HepG2 (cell line): Measurements from ENCODE around the gene ATXN1L. TPM values are rescaled to one million over a fixed set of nuclear protein-coding genes. Genes with fewer than 3 reads are reported as not detected.

ENCODE experiments used
- BRD4 ChIP-seq: sonication (generic); formaldehyde crosslinking; IDR thresholded peaks from 2 replicates; pipeline ENCODE4 v1.4.0; 2020; ENCODE audit warnings: missing genetic modification reagents
- CBFB ChIP-seq: sonication (generic); formaldehyde crosslinking; IDR thresholded peaks from 2 replicates; pipeline ENCODE4 v1.4.0; 2020; ENCODE audit warnings: missing genetic modification reagents
- DMAP1 ChIP-seq: IDR thresholded peaks from 2 replicates; pipeline ENCODE4 v1.6.1; 2016
- FOXK2 ChIP-seq: fragments of 450-650 bp; IDR thresholded peaks from 2 replicates; pipeline ENCODE4 v1.6.1; 2016
- KDM5B ChIP-seq: sonication (generic); formaldehyde crosslinking; IDR thresholded peaks from 2 replicates; pipeline ENCODE4 v1.4.0; 2020; ENCODE audit warnings: missing genetic modification reagents, mild to moderate bottlenecking, borderline replicate concordance
- KMT2B ChIP-seq: IDR thresholded peaks from 2 replicates; pipeline ENCODE4 v1.6.1; 2016; ENCODE audit warnings: missing genetic modification reagents, missing compliant biosample characterization
- NPAS2 ChIP-seq: sonication (generic); formaldehyde crosslinking; IDR thresholded peaks from 2 replicates; pipeline ENCODE4 v1.8.0; 2022; ENCODE audit warnings: mild to moderate bottlenecking, missing genetic modification reagents, borderline replicate concordance
- PCBP2 ChIP-seq: fragments of 200-400 bp; formaldehyde crosslinking; optimal IDR thresholded peaks from 2 replicates; pipeline ENCODE3; 2018; ENCODE audit warnings: low read length, low read depth; ENCODE audit not compliant: poor library complexity, severe bottlenecking
- PTBP1 ChIP-seq: fragments of 200-400 bp; formaldehyde crosslinking; IDR thresholded peaks from 2 replicates; pipeline ENCODE4 v1.6.1; 2018; ENCODE audit warnings: low read length, low read depth; ENCODE audit not compliant: poor library complexity, severe bottlenecking
- SIN3B ChIP-seq: fragments of 150-350 bp; IDR thresholded peaks from 2 replicates; pipeline ENCODE4 v1.6.1; 2014; ENCODE audit warnings: low read length
- TEAD3 ChIP-seq: optimal IDR thresholded peaks from 2 replicates; pipeline ENCODE3; 2016; ENCODE audit warnings: borderline replicate concordance
- ZBTB3 ChIP-seq: sonication (generic); formaldehyde crosslinking; IDR thresholded peaks from 2 replicates; pipeline ENCODE4 v1.4.0; 2020; ENCODE audit warnings: low read depth, mild to moderate bottlenecking, moderate library complexity, missing genetic modification reagents, borderline replicate concordance
- ZFP36L1 ChIP-seq: sonication (generic); formaldehyde crosslinking; IDR thresholded peaks from 2 replicates; pipeline ENCODE4 v1.8.0; 2022; ENCODE audit warnings: mild to moderate bottlenecking, missing genetic modification reagents, moderate library complexity
- ZNF235 ChIP-seq: sonication (generic); formaldehyde crosslinking; IDR thresholded peaks from 2 replicates; pipeline ENCODE4 v1.8.1; 2023; ENCODE audit warnings: mild to moderate bottlenecking, missing genetic modification reagents, borderline replicate concordance
- ZNF354B ChIP-seq: sonication (generic); formaldehyde crosslinking; IDR thresholded peaks from 2 replicates; pipeline ENCODE4 v1.8.0; 2022; ENCODE audit warnings: mild to moderate bottlenecking, missing genetic modification reagents
- ZNF432 ChIP-seq: sonication (generic); formaldehyde crosslinking; IDR thresholded peaks from 2 replicates; pipeline ENCODE4 v1.5.0; 2020; ENCODE audit warnings: missing genetic modification reagents, mild to moderate bottlenecking, borderline replicate concordance
- ZNF501 ChIP-seq: sonication (generic); formaldehyde crosslinking; IDR thresholded peaks from 2 replicates; pipeline ENCODE4 v1.5.1; 2020; ENCODE audit warnings: mild to moderate bottlenecking, moderate library complexity, missing genetic modification reagents
- ZNF776 ChIP-seq: sonication (generic); formaldehyde crosslinking; IDR thresholded peaks from 2 replicates; pipeline ENCODE4 v1.4.0; 2020; ENCODE audit warnings: mild to moderate bottlenecking, missing genetic modification reagents
- polyA plus RNA-seq, 8 experiments: library from polyadenylated mRNA; depleted of rRNA in 3 of 8; stranded (reverse) in 7 of 8; unstranded in 1 of 8; fragments of >200 nt; fragmentation: Illumina TruSeq in 4 of 8; extraction: Trizol in 4 of 8; gene quantifications; 2 replicates each; pipeline versions ENCODE4 v1.2.1 to v1.2.3, GENCODE V29; 2011 to 2016; ENCODE audit warnings: low read depth in 4 of 8, missing spikeins in 1 of 8, mixed read lengths in 1 of 8; ENCODE audit not compliant: insufficient read depth in 1 of 8
- total RNA-seq, 5 experiments: library from RNA; depleted of rRNA; stranded (reverse); fragments of >200 nt; fragmentation: Illumina TruSeq; extraction: Trizol; gene quantifications; 2 replicates each; pipeline ENCODE4 v1.2.3, GENCODE V29; 2016; ENCODE audit warnings: low read depth in 1 of 5
- TF ChIP-seq, protein P1 (sequence below): sonication (generic); formaldehyde crosslinking; IDR thresholded peaks from 2 replicates; pipeline ENCODE4 v1.4.0; 2020; ENCODE audit warnings: missing genetic modification reagents, mild to moderate bottlenecking, borderline replicate concordance
- TF ChIP-seq, protein P2 (sequence below): sonication (generic); formaldehyde crosslinking; conservative IDR thresholded peaks from 2 replicates; pipeline ENCODE4 v1.4.0; 2020; ENCODE audit warnings: missing genetic modification reagents
- TF ChIP-seq, protein P3 (sequence below): sonication (generic); formaldehyde crosslinking; IDR thresholded peaks from 2 replicates; pipeline ENCODE4 v1.8.1; 2023; ENCODE audit warnings: mild to moderate bottlenecking, missing genetic modification reagents, borderline replicate concordance
- TF ChIP-seq, protein P4 (sequence below): sonication (generic); formaldehyde crosslinking; IDR thresholded peaks from 2 replicates; pipeline ENCODE4 v1.9.0; 2021; ENCODE audit warnings: missing genetic modification reagents, borderline replicate concordance

The ATXN1L gene
- total and polyA plus RNA-seq, 2 of the 13 experiments (the other 11 are each of a cell fraction or from before 2014, with no cell fraction given): 20.0 to 22.4 TPM

DNA sequence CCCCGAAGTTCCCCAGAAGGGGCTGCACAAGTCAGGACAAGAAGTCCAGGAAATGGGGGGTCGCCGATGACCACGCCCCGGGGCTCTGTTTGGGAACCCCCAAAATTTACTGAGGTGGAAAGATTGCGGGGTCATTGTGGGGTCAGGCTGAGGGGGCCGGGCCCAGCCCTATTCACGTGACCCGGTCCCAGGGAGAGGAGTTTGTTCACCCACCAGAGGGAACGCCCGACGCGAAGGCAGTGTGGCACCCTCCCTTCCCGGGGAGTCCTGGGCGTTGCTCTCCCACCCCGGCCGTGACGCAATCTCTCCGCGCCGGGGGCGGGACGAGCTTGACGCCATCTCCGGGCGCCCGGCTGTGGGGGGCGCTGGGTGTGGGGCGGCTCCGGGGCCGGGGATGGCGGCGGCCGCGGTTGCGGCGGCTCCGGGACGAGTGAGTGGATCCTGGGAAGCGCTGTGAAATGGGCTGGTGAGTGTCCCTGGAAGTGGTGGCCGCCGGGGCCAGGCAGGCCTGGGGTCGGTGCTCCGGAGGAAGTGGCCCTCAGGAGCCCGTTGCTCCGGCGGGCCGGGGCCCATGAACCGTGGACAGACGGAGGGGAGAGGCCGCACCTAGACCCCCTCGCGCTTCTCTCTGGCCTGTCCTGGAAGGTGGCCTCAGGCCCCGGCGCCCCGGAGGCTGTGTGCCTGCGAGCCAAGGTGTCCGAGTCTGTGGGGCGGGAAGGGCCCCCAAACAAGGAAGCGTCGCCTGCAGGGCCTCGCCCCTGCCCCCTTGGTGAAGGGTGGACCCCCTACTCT, at the start of gene ATXN1L (continued):
- TF ChIP-seq, protein P1, sequence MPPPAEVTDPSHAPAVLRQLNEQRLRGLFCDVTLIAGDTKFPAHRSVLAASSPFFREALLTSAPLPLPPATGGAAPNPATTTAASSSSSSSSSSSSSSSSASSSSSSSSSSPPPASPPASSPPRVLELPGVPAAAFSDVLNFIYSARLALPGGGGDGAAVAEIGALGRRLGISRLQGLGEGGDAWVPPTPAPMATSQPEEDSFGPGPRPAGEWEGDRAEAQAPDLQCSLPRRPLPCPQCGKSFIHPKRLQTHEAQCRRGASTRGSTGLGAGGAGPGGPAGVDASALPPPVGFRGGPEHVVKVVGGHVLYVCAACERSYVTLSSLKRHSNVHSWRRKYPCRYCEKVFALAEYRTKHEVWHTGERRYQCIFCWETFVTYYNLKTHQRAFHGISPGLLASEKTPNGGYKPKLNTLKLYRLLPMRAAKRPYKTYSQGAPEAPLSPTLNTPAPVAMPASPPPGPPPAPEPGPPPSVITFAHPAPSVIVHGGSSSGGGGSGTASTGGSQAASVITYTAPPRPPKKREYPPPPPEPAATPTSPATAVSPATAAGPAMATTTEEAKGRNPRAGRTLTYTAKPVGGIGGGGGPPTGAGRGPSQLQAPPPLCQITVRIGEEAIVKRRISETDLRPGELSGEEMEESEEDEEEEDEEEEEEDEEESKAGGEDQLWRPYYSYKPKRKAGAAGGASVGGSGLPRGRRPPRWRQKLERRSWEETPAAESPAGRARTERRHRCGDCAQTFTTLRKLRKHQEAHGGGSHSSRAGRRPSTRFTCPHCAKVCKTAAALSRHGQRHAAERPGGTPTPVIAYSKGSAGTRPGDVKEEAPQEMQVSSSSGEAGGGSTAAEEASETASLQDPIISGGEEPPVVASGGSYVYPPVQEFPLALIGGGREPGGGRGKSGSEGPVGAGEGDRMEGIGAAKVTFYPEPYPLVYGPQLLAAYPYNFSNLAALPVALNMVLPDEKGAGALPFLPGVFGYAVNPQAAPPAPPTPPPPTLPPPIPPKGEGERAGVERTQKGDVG (CRISPR knock-in tag): no peak; the same call in 1 of the 2 replicates
- TF ChIP-seq ZBTB3 (CRISPR knock-in tag): no peak
- peak; percentile 94 for TF ChIP-seq KDM5B (CRISPR knock-in tag)
- TF ChIP-seq SIN3B: peak; percentile 95
- peak; percentile 98 for TF ChIP-seq KMT2B (CRISPR knock-in tag)
- TF ChIP-seq ZNF776 (CRISPR knock-in tag): no peak; the same call in 1 of the 2 replicates
- peak; percentile 61; the same call in 1 of the 2 replicates for TF ChIP-seq CBFB (CRISPR knock-in tag)
- TF ChIP-seq PTBP1: no peak
- no peak; the same call in 1 of the 2 replicates for TF ChIP-seq BRD4 (CRISPR knock-in tag)
- TF ChIP-seq TEAD3 (CRISPR knock-in tag): peak; percentile 74
- 0 out of 2 replicates have a peak, but pooled peaks have one; percentile 27 for TF ChIP-seq FOXK2
- no peak; the same call in 1 of the 2 replicates for TF ChIP-seq ZNF235 (CRISPR knock-in tag)
- TF ChIP-seq ZNF501 (CRISPR knock-in tag): peak; percentile 89
- TF ChIP-seq, protein P2, sequence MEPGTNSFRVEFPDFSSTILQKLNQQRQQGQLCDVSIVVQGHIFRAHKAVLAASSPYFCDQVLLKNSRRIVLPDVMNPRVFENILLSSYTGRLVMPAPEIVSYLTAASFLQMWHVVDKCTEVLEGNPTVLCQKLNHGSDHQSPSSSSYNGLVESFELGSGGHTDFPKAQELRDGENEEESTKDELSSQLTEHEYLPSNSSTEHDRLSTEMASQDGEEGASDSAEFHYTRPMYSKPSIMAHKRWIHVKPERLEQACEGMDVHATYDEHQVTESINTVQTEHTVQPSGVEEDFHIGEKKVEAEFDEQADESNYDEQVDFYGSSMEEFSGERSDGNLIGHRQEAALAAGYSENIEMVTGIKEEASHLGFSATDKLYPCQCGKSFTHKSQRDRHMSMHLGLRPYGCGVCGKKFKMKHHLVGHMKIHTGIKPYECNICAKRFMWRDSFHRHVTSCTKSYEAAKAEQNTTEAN (CRISPR knock-in tag): peak; percentile 86; the same call in 1 of the 2 replicates
- no peak; the same call in 1 of the 2 replicates for TF ChIP-seq ZFP36L1
- TF ChIP-seq ZNF354B (CRISPR knock-in tag): peak; percentile 83; the same call in 1 of the 2 replicates
- TF ChIP-seq NPAS2 (CRISPR knock-in tag): no peak
- TF ChIP-seq DMAP1 (CRISPR knock-in tag): peak; percentile 86
- TF ChIP-seq, protein P3, sequence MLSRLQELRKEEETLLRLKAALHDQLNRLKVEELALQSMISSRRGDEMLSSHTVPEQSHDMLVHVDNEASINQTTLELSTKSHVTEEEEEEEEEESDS (CRISPR knock-in tag): 0 out of 2 replicates have a peak, but pooled peaks have one; percentile 26
- TF ChIP-seq PCBP2: no peak
- TF ChIP-seq ZNF432 (CRISPR knock-in tag): no peak
- TF ChIP-seq, protein P4, sequence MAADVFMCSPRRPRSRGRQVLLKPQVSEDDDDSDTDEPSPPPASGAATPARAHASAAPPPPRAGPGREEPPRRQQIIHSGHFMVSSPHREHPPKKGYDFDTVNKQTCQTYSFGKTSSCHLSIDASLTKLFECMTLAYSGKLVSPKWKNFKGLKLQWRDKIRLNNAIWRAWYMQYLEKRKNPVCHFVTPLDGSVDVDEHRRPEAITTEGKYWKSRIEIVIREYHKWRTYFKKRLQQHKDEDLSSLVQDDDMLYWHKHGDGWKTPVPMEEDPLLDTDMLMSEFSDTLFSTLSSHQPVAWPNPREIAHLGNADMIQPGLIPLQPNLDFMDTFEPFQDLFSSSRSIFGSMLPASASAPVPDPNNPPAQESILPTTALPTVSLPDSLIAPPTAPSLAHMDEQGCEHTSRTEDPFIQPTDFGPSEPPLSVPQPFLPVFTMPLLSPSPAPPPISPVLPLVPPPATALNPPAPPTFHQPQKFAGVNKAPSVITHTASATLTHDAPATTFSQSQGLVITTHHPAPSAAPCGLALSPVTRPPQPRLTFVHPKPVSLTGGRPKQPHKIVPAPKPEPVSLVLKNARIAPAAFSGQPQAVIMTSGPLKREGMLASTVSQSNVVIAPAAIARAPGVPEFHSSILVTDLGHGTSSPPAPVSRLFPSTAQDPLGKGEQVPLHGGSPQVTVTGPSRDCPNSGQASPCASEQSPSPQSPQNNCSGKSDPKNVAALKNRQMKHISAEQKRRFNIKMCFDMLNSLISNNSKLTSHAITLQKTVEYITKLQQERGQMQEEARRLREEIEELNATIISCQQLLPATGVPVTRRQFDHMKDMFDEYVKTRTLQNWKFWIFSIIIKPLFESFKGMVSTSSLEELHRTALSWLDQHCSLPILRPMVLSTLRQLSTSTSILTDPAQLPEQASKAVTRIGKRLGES: peak; percentile 47; the same call in 1 of the 2 replicates
